ENCODE results near the gene HOXC13.

HOXC13 gene

GRCh38 chr12:53995378-53996239, 57.0 kb downstream of the HOXC13 start:
- DNase-seq, result no peak
